NT2/D1 (cell line): ENCODE results near the gene MCOLN3.

Source experiments
- SUZ12 ChIP-seq: IDR thresholded peaks from 2 replicates; pipeline ENCODE4 v1.6.1; 2011; ENCODE audit not compliant: insufficient read length, insufficient read depth; ENCODE audit errors: extremely low read depth
- ZNF274 ChIP-seq: IDR thresholded peaks from 2 replicates; pipeline ENCODE4 v1.6.1; 2011; ENCODE audit warnings: mild to moderate bottlenecking, low read depth, low read length

DNA sequence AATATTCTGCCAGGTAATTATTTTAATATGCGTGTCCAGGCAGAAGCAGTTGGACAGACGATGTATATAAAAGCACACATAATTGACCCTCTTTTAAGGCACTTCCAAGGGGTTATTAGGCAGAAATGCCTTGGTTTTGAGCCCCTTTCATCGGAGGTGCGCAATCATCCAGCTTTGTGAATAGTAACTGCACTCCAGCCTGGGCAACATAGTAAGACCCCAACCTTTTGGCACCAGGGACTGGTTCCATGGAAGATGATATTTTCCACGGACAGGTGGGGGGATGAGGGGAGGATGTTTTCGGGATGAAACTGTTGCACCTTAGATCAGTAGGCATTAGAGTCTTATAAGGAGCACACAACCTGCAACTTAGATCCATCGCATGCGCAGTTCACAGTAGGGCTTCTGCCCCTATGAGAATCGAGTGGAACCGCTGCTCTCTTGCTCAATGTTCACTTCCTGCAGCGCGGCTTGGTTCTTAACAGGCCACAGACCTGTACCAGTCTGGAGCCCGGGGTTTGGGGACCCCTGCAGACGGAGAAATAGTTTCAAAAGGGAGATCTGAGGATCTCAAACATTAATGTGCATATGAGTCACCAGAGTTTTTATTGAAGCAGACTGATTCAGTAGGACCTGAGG, 49.5 kb downstream of the MCOLN3 start:
- TF ChIP-seq ZNF274 (no peak), SUZ12 (peak; percentile 2)
